ENCODE data around the gene PRAMEF13. TPM values are rescaled to one million over a fixed set of nuclear protein-coding genes. Genes with fewer than 3 reads are reported as not detected.
"Not testable (repeated sequence)": the region's sequence is repeated elsewhere in the genome, so short reads cannot be mapped to it uniquely, and the experiment has no call there.

Gene PRAMEF13
- total and polyA plus RNA-seq, 10 of the 15 experiments (the other 5 are each of a cell fraction or from before 2014, with no cell fraction given), result not detected

- H3K9ac ChIP-seq (ENCODE audit: control insufficient read depth, insufficient read depth, low read length); ATAC-seq; SMC1A ChIA-PET (ENCODE audit: uncharacterized antibody, unreplicated experiment); H3K4me2 ChIP-seq (ENCODE audit: control insufficient read depth, insufficient read depth); FAIRE-seq; RAD21 ChIA-PET (ENCODE audit: unreplicated experiment); POLR2A ChIA-PET; H3K27me3 ChIP-seq (replicated peaks in 1 of 2; ENCODE audit: control insufficient read depth in 2 of 2, insufficient read depth in 2 of 2, low read length in 1 of 2); BruUV-seq (replicated peaks); H3K4me3 ChIP-seq; H3K9me3 ChIP-seq (replicated peaks; ENCODE audit: control insufficient read depth, insufficient read depth, low read length); DNase-seq (ENCODE audit: low read depth, low spot score); intact Hi-C loops (cut with micrococcal nuclease; ENCODE audit: unreplicated experiment); H4K20me1 ChIP-seq (ENCODE audit: control insufficient read depth, insufficient read depth); H3K4me1 ChIP-seq (ENCODE audit: control insufficient read depth, insufficient read depth, low read length); H3K27ac ChIP-seq (ENCODE audit: control insufficient read depth, insufficient read depth); H3K79me2 ChIP-seq (ENCODE audit: control insufficient read depth, insufficient read depth, low read length); H2AFZ ChIP-seq (ENCODE audit: control insufficient read depth, low read depth, low read length); H3K36me3 ChIP-seq (ENCODE audit: control insufficient read depth in 2 of 2, insufficient read depth in 2 of 2, low read length in 1 of 2): not testable (repeated sequence)
- WGBS (ENCODE audit: insufficient coverage, insufficient replicate concordance, low lambda C conversion rate, missing lambda C conversion rate), result 4% methylated on average over 1 of the region's 1 CpG
- CTCF ChIA-PET, result interaction anchor here (0.6 kb wide), 1 partner anchor 11 kb away, joined by 4 read pairs; no protein-coding TSS in a partner anchor
- in situ Hi-C loops (cut with MboI), result loop anchor here (25.0 kb wide), 2 partner anchors 422 to 697 kb away; no protein-coding TSS in a partner anchor
Measured at GRCh38 chr1:13234057-13234456, 32.8 kb upstream of the PRAMEF13 start.

GRCh38 chr1:13232056-13232455 is 30.8 kb upstream of the PRAMEF13 start:
- ATAC-seq; H3K4me2 ChIP-seq (ENCODE audit: control insufficient read depth, insufficient read depth); H2AFZ ChIP-seq (ENCODE audit: control insufficient read depth, low read depth, low read length); intact Hi-C loops (cut with micrococcal nuclease; ENCODE audit: unreplicated experiment); FAIRE-seq; H3K4me1 ChIP-seq (ENCODE audit: control insufficient read depth, insufficient read depth, low read length); H3K36me3 ChIP-seq (ENCODE audit: control insufficient read depth in 2 of 2, insufficient read depth in 2 of 2, low read length in 1 of 2); H3K9ac ChIP-seq (ENCODE audit: control insufficient read depth, insufficient read depth, low read length); H3K9me3 ChIP-seq (replicated peaks; ENCODE audit: control insufficient read depth, insufficient read depth, low read length); H3K27me3 ChIP-seq (replicated peaks in 1 of 2; ENCODE audit: control insufficient read depth in 2 of 2, insufficient read depth in 2 of 2, low read length in 1 of 2); BruUV-seq (replicated peaks); H4K20me1 ChIP-seq (ENCODE audit: control insufficient read depth, insufficient read depth); DNase-seq (ENCODE audit: low read depth, low spot score); CTCF ChIA-PET; H3K4me3 ChIP-seq; RAD21 ChIA-PET (ENCODE audit: unreplicated experiment); H3K27ac ChIP-seq (ENCODE audit: control insufficient read depth, insufficient read depth); POLR2A ChIA-PET; H3K79me2 ChIP-seq (ENCODE audit: control insufficient read depth, insufficient read depth, low read length): not testable (repeated sequence)
- in situ Hi-C loops (cut with MboI), result loop anchor here (25.0 kb wide), 2 partner anchors 420 to 695 kb away; no protein-coding TSS in a partner anchor
- SMC1A ChIA-PET (ENCODE audit: uncharacterized antibody, unreplicated experiment), result interaction anchor here (0.6 kb wide), 1 partner anchor 1255 kb away, joined by 3 read pairs; no protein-coding TSS in a partner anchor
- 0% methylated on average over 2 of the region's 2 CpGs for WGBS (ENCODE audit: insufficient coverage, insufficient replicate concordance, low lambda C conversion rate, missing lambda C conversion rate)

- H3K9me3 ChIP-seq (replicated peaks; ENCODE audit: control insufficient read depth, insufficient read depth, low read length); intact Hi-C loops (cut with micrococcal nuclease; ENCODE audit: unreplicated experiment); H3K79me2 ChIP-seq (ENCODE audit: control insufficient read depth, insufficient read depth, low read length); H3K27me3 ChIP-seq (replicated peaks in 1 of 2; ENCODE audit: control insufficient read depth in 2 of 2, insufficient read depth in 2 of 2, low read length in 1 of 2); ATAC-seq; FAIRE-seq; H2AFZ ChIP-seq (ENCODE audit: control insufficient read depth, low read depth, low read length); RAD21 ChIA-PET (ENCODE audit: unreplicated experiment); H3K4me2 ChIP-seq (ENCODE audit: control insufficient read depth, insufficient read depth); BruUV-seq (replicated peaks); H3K36me3 ChIP-seq (ENCODE audit: control insufficient read depth in 2 of 2, insufficient read depth in 2 of 2, low read length in 1 of 2); H3K9ac ChIP-seq (ENCODE audit: control insufficient read depth, insufficient read depth, low read length); H3K27ac ChIP-seq (ENCODE audit: control insufficient read depth, insufficient read depth); H3K4me3 ChIP-seq; H4K20me1 ChIP-seq (ENCODE audit: control insufficient read depth, insufficient read depth); H3K4me1 ChIP-seq (ENCODE audit: control insufficient read depth, insufficient read depth, low read length); POLR2A ChIA-PET; SMC1A ChIA-PET (ENCODE audit: uncharacterized antibody, unreplicated experiment); CTCF ChIA-PET; DNase-seq (ENCODE audit: low read depth, low spot score): not testable (repeated sequence)
- in situ Hi-C loops (cut with MboI), result loop anchor here (25.0 kb wide), 2 partner anchors 419 to 694 kb away; no protein-coding TSS in a partner anchor
- 39% methylated on average over 7 of the region's 7 CpGs for WGBS (ENCODE audit: insufficient coverage, insufficient replicate concordance, low lambda C conversion rate, missing lambda C conversion rate)
Measured at GRCh38 chr1:13231061-13231750, 30.0 kb upstream of the PRAMEF13 start.

- in situ Hi-C loops (cut with MboI), result loop anchor here (25.0 kb wide), 2 partner anchors 418 to 693 kb away; no protein-coding TSS in a partner anchor
- H3K4me3 ChIP-seq; H2AFZ ChIP-seq (ENCODE audit: control insufficient read depth, low read depth, low read length); H4K20me1 ChIP-seq (ENCODE audit: control insufficient read depth, insufficient read depth); H3K4me1 ChIP-seq (ENCODE audit: control insufficient read depth, insufficient read depth, low read length); H3K36me3 ChIP-seq (ENCODE audit: control insufficient read depth in 2 of 2, insufficient read depth in 2 of 2, low read length in 1 of 2); ATAC-seq; H3K9me3 ChIP-seq (replicated peaks; ENCODE audit: control insufficient read depth, insufficient read depth, low read length); POLR2A ChIA-PET; H3K4me2 ChIP-seq (ENCODE audit: control insufficient read depth, insufficient read depth); DNase-seq (ENCODE audit: low read depth, low spot score); CTCF ChIA-PET; H3K27ac ChIP-seq (ENCODE audit: control insufficient read depth, insufficient read depth); BruUV-seq (replicated peaks); SMC1A ChIA-PET (ENCODE audit: uncharacterized antibody, unreplicated experiment); H3K27me3 ChIP-seq (replicated peaks in 1 of 2; ENCODE audit: control insufficient read depth in 2 of 2, insufficient read depth in 2 of 2, low read length in 1 of 2); FAIRE-seq; RAD21 ChIA-PET (ENCODE audit: unreplicated experiment); H3K9ac ChIP-seq (ENCODE audit: control insufficient read depth, insufficient read depth, low read length); H3K79me2 ChIP-seq (ENCODE audit: control insufficient read depth, insufficient read depth, low read length); intact Hi-C loops (cut with micrococcal nuclease; ENCODE audit: unreplicated experiment): not testable (repeated sequence)
- 14% methylated on average over 2 of the region's 2 CpGs for WGBS (ENCODE audit: insufficient coverage, insufficient replicate concordance, low lambda C conversion rate, missing lambda C conversion rate)
Measured at GRCh38 chr1:13230601-13231000, 29.4 kb upstream of the PRAMEF13 start.
